GM12878 (cell line): ENCODE data around the gene STK39. TPM values are rescaled to one million over a fixed set of nuclear protein-coding genes. Genes with fewer than 3 reads are reported as not detected.
A peak's percentile ranks its signal among the peaks of the same experiment; 100 is the strongest.

Source experiments
- ATAC-seq: fragments of 200-7000 bp; cut with Tn5 transposase; 3 replicates; pipeline ENCODE4 v1.9.1; 2020; ENCODE audit warnings: mild to moderate bottlenecking, moderate library complexity
- BruUV-seq: library from RNA; stranded (reverse); fragments of 400-500 nt; replicated peaks from 2 replicates; lab custom pipeline; 2021; lab: Mats Ljungman, UMichigan
- CTCF ChIA-PET: fragments of 300-600 bp; sonication (Branson Sonifier 250); formaldehyde crosslinking; extraction: SDS; loops from one replicate; lab custom pipeline; 2021; ENCODE audit warnings: inconsistent platforms; lab: Yijun Ruan, JAX
- POLR2A ChIA-PET: fragments of 350-600 bp; formaldehyde crosslinking; extraction: SDS; loops from one replicate; lab custom pipeline; 2021; ENCODE audit warnings: inconsistent platforms; lab: Charles Lee
- RAD21 ChIA-PET: fragments of 300-600 bp; sonication (Branson Sonifier 250); formaldehyde crosslinking; loops from one replicate; lab custom pipeline; 2023; ENCODE audit warnings: antibody characterized with exemption; ENCODE audit not compliant: unreplicated experiment; lab: Charles Lee
- SMC1A ChIA-PET: fragments of 300-600 bp; sonication (Branson Sonifier 250); formaldehyde crosslinking; loops from one replicate; lab custom pipeline; 2023; ENCODE audit not compliant: unreplicated experiment, uncharacterized antibody; lab: Charles Lee
- DNase-seq: peaks from one replicate; pipeline ENCODE4 v3.0.0-alpha.2; 2011; ENCODE audit warnings: low read depth, low spot score
- FAIRE-seq: peaks from 3 replicates; lab custom pipeline; 2011; peaks lifted over from hg19 to GRCh38; lab: Jason Lieb, UNC
- H2AFZ ChIP-seq: 2 replicates; pipeline ENCODE4 v1.6.0; 2011; ENCODE audit warnings: low read depth, low read length, control low read depth; ENCODE audit not compliant: control insufficient read depth
- H3K27ac ChIP-seq: 2 replicates; pipeline ENCODE4 v1.5.1; 2011; ENCODE audit warnings: control low read depth; ENCODE audit not compliant: control insufficient read depth, insufficient read depth
- H3K27me3 ChIP-seq, 2 experiments: replicated peaks in 1 of 2; 2 replicates each; pipeline versions ENCODE4 v1.6.0 to v1.6.1; 2011; ENCODE audit warnings: low read length in 1 of 2; ENCODE audit not compliant: control insufficient read depth in 2 of 2, insufficient read depth in 2 of 2
- H3K36me3 ChIP-seq, 2 experiments: 2 replicates each; pipeline ENCODE4 v1.5.1; 2011; ENCODE audit warnings: low read length in 1 of 2; ENCODE audit not compliant: control insufficient read depth in 2 of 2, insufficient read depth in 2 of 2
- H3K4me1 ChIP-seq: 2 replicates; pipeline ENCODE4 v1.6.1; 2011; ENCODE audit warnings: mild to moderate bottlenecking, low read length, moderate library complexity, mixed read lengths; ENCODE audit not compliant: control insufficient read depth, insufficient read depth
- H3K4me2 ChIP-seq: 2 replicates; pipeline ENCODE4 v1.6.0; 2011; ENCODE audit warnings: control low read depth; ENCODE audit not compliant: control insufficient read depth, insufficient read depth
- H3K4me3 ChIP-seq: fragments of 200-600 bp; sonication (generic); 2 replicates; pipeline ENCODE4 v1.5.1; 2016
- H3K79me2 ChIP-seq: 2 replicates; pipeline ENCODE4 v1.6.0; 2011; ENCODE audit warnings: low read length; ENCODE audit not compliant: control insufficient read depth, insufficient read depth
- H3K9ac ChIP-seq: 2 replicates; pipeline ENCODE4 v1.8.0; 2011; ENCODE audit warnings: low read length, control low read depth, mixed read lengths; ENCODE audit not compliant: control insufficient read depth, insufficient read depth
- H3K9me3 ChIP-seq: replicated peaks from 3 replicates; pipeline ENCODE4 v1.5.1; 2011; ENCODE audit warnings: mild to moderate bottlenecking, low read length; ENCODE audit not compliant: control insufficient read depth, insufficient read depth
- H4K20me1 ChIP-seq: 2 replicates; pipeline ENCODE4 v1.6.0; 2011; ENCODE audit not compliant: control insufficient read depth, insufficient read depth
- CTCF ChIP-seq, 3 experiments: IDR thresholded peaks in 2 of 3; conservative IDR thresholded peaks in 1 of 3; 2 replicates each; pipeline ENCODE4 v1.5.1; 2011; ENCODE audit warnings: low read depth in 3 of 3, low read length in 3 of 3, mild to moderate bottlenecking in 3 of 3, control low read depth in 2 of 3, moderate library complexity in 2 of 3, inconsistent platforms in 1 of 3, mixed read lengths in 1 of 3; ENCODE audit not compliant: control insufficient read depth in 2 of 3, insufficient read depth in 1 of 3; ENCODE audit errors: extremely low read depth in 1 of 3
- NRF1 ChIP-seq: conservative IDR thresholded peaks from 2 replicates; pipeline ENCODE4 v1.6.1; 2011; ENCODE audit warnings: mild to moderate bottlenecking, low read depth, low read length, improper control_type of control experiment
- POU2F2 ChIP-seq: IDR thresholded peaks from 3 replicates; pipeline ENCODE4 v1.6.1; 2011; ENCODE audit warnings: low read depth, mild to moderate bottlenecking, low read length, borderline replicate concordance
- RAD21 ChIP-seq: IDR thresholded peaks from 2 replicates; pipeline ENCODE4 v1.6.1; 2011; ENCODE audit warnings: mild to moderate bottlenecking, low read depth, low read length, moderate library complexity; ENCODE audit not compliant: insufficient read depth
- SMC3 ChIP-seq: IDR thresholded peaks from 2 replicates; pipeline ENCODE4 v1.6.1; 2011; ENCODE audit warnings: low read length, improper control_type of control experiment, borderline replicate concordance
- WGBS: methylation state at CpG from one replicate; pipeline ENCODE4 v1.1.6; 2016; ENCODE audit warnings: low lambda C conversion rate; ENCODE audit not compliant: insufficient replicate concordance, insufficient coverage; ENCODE audit errors: missing lambda C conversion rate; 5-methylcytosine and 5-hydroxymethylcytosine counted together
- in situ Hi-C: fragments of 300-500 bp; cut with MboI; formaldehyde crosslinking; loops from 9 replicates; pipeline ENCODE4 v1.14.3; 2018; ENCODE audit warnings: mixed read lengths
- intact Hi-C: fragments of 100-400 bp; cut with micrococcal nuclease; formaldehyde crosslinking; loops from one replicate; pipeline ENCODE4 v1.14.2; 2022; ENCODE audit not compliant: unreplicated experiment
- polyA plus RNA-seq, 11 experiments: library from polyadenylated mRNA; depleted of rRNA in 4 of 11; unstranded in 6 of 11; stranded (reverse) in 5 of 11; fragments of >200 nt; fragmentation: Nextera tagmentation in 4 of 11; fragmentation: Illumina TruSeq in 1 of 11; extraction: Ambion mirVana in 4 of 11; extraction: Trizol in 1 of 11; gene quantifications; 1 replicate in 1 of 11; 2 replicates in 10 of 11; pipeline versions ENCODE4 v1.2.1 to v1.2.3, GENCODE V29; 2011 to 2016; ENCODE audit warnings: inconsistent platforms in 2 of 11, missing spikeins in 2 of 11, low read depth in 1 of 11
- total RNA-seq, 4 experiments: library from RNA; depleted of rRNA in 3 of 4; stranded (reverse); fragments of >200 nt in 3 of 4; fragmentation: Illumina TruSeq in 1 of 4; extraction: Trizol in 1 of 4; gene quantifications; 2 replicates each; pipeline versions ENCODE4 v1.2.1 to v1.2.3, GENCODE V29; 2013 to 2021

STK39 gene
- total and polyA plus RNA-seq, 10 of the 15 experiments (the other 5 are each of a cell fraction or from before 2014, with no cell fraction given), result 0.03 to 0.21 (median 0.07) TPM; not detected in 5

DNA sequence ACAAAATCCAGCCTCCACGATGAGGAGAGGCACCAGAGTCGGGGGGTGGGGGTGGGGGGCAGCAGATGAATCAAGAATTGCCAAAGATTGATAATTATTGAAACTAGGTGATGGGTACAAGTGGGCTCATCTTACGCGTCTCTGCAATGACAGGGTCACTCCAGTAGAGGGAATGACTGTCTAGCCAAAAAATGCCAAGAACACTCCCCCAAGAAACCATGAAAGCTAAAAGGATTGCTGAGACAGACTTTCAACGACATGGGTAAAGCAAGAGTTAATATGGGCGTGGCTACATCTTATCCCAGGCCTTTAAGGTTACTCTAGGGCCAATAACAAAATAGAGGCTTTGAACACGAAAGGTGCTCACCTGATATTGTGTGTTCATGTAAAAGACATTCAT, 86.5 kb downstream of the STK39 start:
- BruUV-seq, result no TSS peak
- WGBS, result 35% methylated on average over 7 of the region's 7 CpGs
- ATAC-seq, result peak; percentile 52; the same call in 2 of the 3 replicates
- peaks cover 0 to under 1% of the 10 kb centered on the region in 2 experiments; a peak in 2 of 4 replicates for H3K27me3 ChIP-seq
- no peaks in the 10 kb centered on the region for H3K9me3 ChIP-seq
- intact Hi-C loops (loop anchor here (5.0 kb wide), 1 partner anchor 176 kb away; no protein-coding TSS in a partner anchor), in situ Hi-C loops (no loop called here)
- no peaks in the 10 kb centered on the region for H4K20me1 ChIP-seq
- POLR2A ChIA-PET, result no interaction called here
- no peak for FAIRE-seq
- H3K79me2 ChIP-seq, result no peaks in the 10 kb centered on the region
- CTCF ChIA-PET, result no interaction called here
- H3K36me3 ChIP-seq, result no peaks in the 10 kb centered on the region
- no peak overlapping the region for H3K9ac ChIP-seq
- SMC1A ChIA-PET, result no interaction called here
- no peak for TF ChIP-seq NRF1
- no peak for TF ChIP-seq POU2F2
- TF ChIP-seq CTCF (IDR thresholded peaks at IDR 0.05 in 2 of 3, conservative IDR thresholded peaks at IDR 0.05 in 1 of 3; ENCODE audit: control insufficient read depth in 2 of 3, extremely low read depth in 1 of 3, insufficient read depth in 1 of 3, low read depth in 3 of 3, low read length in 3 of 3), result peak; percentile 16 to 39 (median 30); a peak in 4 of 6 replicates
- peak; percentile 23; the same call in 1 of the 2 replicates for TF ChIP-seq SMC3
- TF ChIP-seq RAD21, result peak; percentile 48
- RAD21 ChIA-PET, result no interaction called here
- no peak overlapping the region for H3K4me2 ChIP-seq
- no peak overlapping the region for H3K27ac ChIP-seq
- H2AFZ ChIP-seq, result no peak overlapping the region
- no peak overlapping the region for H3K4me3 ChIP-seq
- H3K4me1 ChIP-seq, result no peaks in the 10 kb centered on the region
- DNase-seq, result no peak
